Liver (tissue), 3 donors: ENCODE results near the gene DCUN1D2.

Experiments used
- ATF3 ChIP-seq: IDR thresholded peaks from 2 replicates; pipeline ENCODE4 v1.6.1; 2016; ENCODE audit warnings: antibody characterized with exemption
- CTCF ChIP-seq: fragments of 150-350 bp; IDR thresholded peaks from 2 replicates; pipeline ENCODE4 v1.5.1; 2017; ENCODE audit warnings: improper control_type of control experiment, low read depth, low read length; ENCODE audit not compliant: missing input control
- EGR1 ChIP-seq, 2 donors: IDR thresholded peaks; 2 replicates each; pipeline ENCODE4 v1.6.1; 2016 to 2018; ENCODE audit warnings: antibody characterized with exemption in 2 of 2, low read depth in 2 of 2
- GABPA ChIP-seq, 2 donors: IDR thresholded peaks in 1 of 2; conservative IDR thresholded peaks in 1 of 2; 2 replicates each; pipeline ENCODE4 v1.6.1; 2016; ENCODE audit warnings: antibody characterized with exemption in 2 of 2, mild to moderate bottlenecking in 1 of 2, moderate library complexity in 1 of 2
- HNF4A ChIP-seq, 2 donors: conservative IDR thresholded peaks; 2 replicates each; pipeline ENCODE4 v1.6.1; 2016; ENCODE audit warnings: antibody characterized with exemption in 2 of 2, mild to moderate bottlenecking in 2 of 2
- JUND ChIP-seq, 2 donors: IDR thresholded peaks; 2 replicates each; pipeline ENCODE4 v1.6.1; 2016; ENCODE audit warnings: antibody characterized with exemption in 2 of 2
- RAD21 ChIP-seq, 2 donors: IDR thresholded peaks; 2 replicates each; pipeline ENCODE4 v1.6.1; 2016; ENCODE audit warnings: antibody characterized with exemption in 2 of 2, mild to moderate bottlenecking in 2 of 2
- REST ChIP-seq: IDR thresholded peaks from 2 replicates; pipeline ENCODE4 v1.6.1; 2016; ENCODE audit warnings: antibody characterized with exemption, mild to moderate bottlenecking
- RXRA ChIP-seq, 2 donors: IDR thresholded peaks; 2 replicates each; pipeline ENCODE4 v1.6.1; 2017 to 2018; ENCODE audit warnings: antibody characterized with exemption in 2 of 2, mild to moderate bottlenecking in 1 of 2
- TAF1 ChIP-seq: conservative IDR thresholded peaks from 2 replicates; pipeline ENCODE4 v1.6.1; 2016; ENCODE audit warnings: antibody characterized with exemption, mild to moderate bottlenecking
- YY1 ChIP-seq: IDR thresholded peaks from 2 replicates; pipeline ENCODE4 v1.6.1; 2016; ENCODE audit warnings: antibody characterized with exemption, mild to moderate bottlenecking
- ZBTB33 ChIP-seq: IDR thresholded peaks from 2 replicates; pipeline ENCODE4 v1.6.1; 2016; ENCODE audit warnings: antibody characterized with exemption
- TF ChIP-seq, protein P1 (sequence below): IDR thresholded peaks from 2 replicates; pipeline ENCODE4 v1.6.1; 2016; ENCODE audit warnings: antibody characterized with exemption
- donor health status: healthy.
- donor health status: healthy.

DNA sequence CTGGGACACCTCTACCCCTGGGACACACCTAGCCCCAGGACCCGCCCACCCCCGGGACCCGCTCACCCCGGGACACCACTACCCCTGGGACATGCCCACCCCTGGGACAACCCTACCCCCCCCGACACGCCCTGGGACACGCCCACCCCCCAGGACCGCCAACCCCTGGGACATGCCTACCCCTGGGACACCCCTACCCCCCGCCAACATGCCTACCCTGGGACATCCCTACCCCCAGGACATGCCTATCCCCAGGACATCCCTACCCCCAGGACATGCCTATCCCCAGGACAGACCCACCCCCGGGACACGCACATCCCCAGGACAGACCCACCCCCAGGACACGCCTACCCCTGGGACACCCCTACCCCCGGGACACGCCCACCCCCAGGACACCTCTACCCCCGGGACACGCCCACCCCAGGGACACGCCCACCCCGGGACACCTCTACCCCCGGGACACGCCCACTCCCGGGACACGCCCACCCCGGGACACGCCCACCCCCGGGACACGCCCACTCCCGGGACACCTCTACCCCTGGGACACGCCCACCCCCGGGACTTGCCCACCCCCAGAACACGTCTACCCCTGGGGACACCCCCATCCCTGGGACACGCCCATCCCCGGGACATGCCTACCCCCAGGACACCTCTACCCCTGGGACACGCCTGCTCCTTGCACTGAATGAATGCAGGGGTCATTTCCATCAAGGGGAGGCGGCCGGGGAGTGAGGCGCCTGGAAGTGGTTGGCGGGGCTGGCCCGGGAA is 69.5 kb downstream of the DCUN1D2 start:
- TF ChIP-seq JUND (IDR thresholded peaks at IDR 0.05) (no peak), REST (no peak), CTCF (no peak), EGR1 (IDR thresholded peaks at IDR 0.05; ENCODE audit: low read depth in 2 of 2) (no peak), GABPA (IDR thresholded peaks at IDR 0.05 in 1 of 2, conservative IDR thresholded peaks at IDR 0.05 in 1 of 2) (no peak), TAF1 (no peak), RXRA (IDR thresholded peaks at IDR 0.05) (no peak), YY1 (no peak), HNF4A (conservative IDR thresholded peaks at IDR 0.05) (no peak), RAD21 (IDR thresholded peaks at IDR 0.05) (no peak), ATF3 (no peak), ZBTB33 (no peak)
- TF ChIP-seq, protein P1, sequence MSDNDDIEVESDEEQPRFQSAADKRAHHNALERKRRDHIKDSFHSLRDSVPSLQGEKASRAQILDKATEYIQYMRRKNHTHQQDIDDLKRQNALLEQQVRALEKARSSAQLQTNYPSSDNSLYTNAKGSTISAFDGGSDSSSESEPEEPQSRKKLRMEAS, result no peak
